Aorta (tissue), 5 donors: Measurements from ENCODE around the gene RIMS4. TPM values are rescaled to one million over a fixed set of nuclear protein-coding genes. Genes with fewer than 3 reads are reported as not detected.

ENCODE experiments used
- ATAC-seq: fragments of 200-7000 bp; cut with Tn5 transposase; one replicate; pipeline ENCODE4 v1.9.1; 2022; ENCODE audit warnings: moderate library complexity; ENCODE audit not compliant: low FRiP score
- DNase-seq, 2 donors: peaks; one replicate each; pipeline ENCODE4 v3.0.0-alpha.2; 2020
- H3K27ac ChIP-seq, 2 donors: one replicate each; pipeline ENCODE4 v1.5.1; 2013; ENCODE audit warnings: low read length in 2 of 2, mild to moderate bottlenecking in 2 of 2, moderate library complexity in 2 of 2, control low read depth in 1 of 2, inconsistent platforms in 1 of 2, low read depth in 1 of 2
- H3K27me3 ChIP-seq, 2 donors: one replicate each; pipeline ENCODE4 v1.6.1; 2013; ENCODE audit warnings: control low read depth in 1 of 2, low read length in 1 of 2, mild to moderate bottlenecking in 1 of 2, moderate library complexity in 1 of 2; ENCODE audit not compliant: insufficient read depth in 2 of 2, control insufficient read depth in 1 of 2
- H3K36me3 ChIP-seq, 2 donors: one replicate each; pipeline ENCODE4 v1.6.1; 2013; ENCODE audit warnings: control low read depth in 1 of 2, low read length in 1 of 2, mild to moderate bottlenecking in 1 of 2; ENCODE audit not compliant: insufficient read depth in 2 of 2, control insufficient read depth in 1 of 2
- H3K4me1 ChIP-seq, 2 donors: one replicate each; pipeline ENCODE4 v1.6.1; 2013; ENCODE audit warnings: low read length in 2 of 2, control low read depth in 1 of 2, mild to moderate bottlenecking in 1 of 2, moderate library complexity in 1 of 2; ENCODE audit not compliant: insufficient read depth in 2 of 2, control insufficient read depth in 1 of 2
- H3K4me3 ChIP-seq, 2 donors: one replicate each; pipeline ENCODE4 v1.5.1; 2013; ENCODE audit warnings: low read length in 2 of 2, control low read depth in 1 of 2, mild to moderate bottlenecking in 1 of 2
- H3K9me3 ChIP-seq: one replicate; pipeline ENCODE4 v1.6.1; 2013; ENCODE audit warnings: mild to moderate bottlenecking, low read length; ENCODE audit not compliant: control insufficient read depth
- WGBS, 2 donors: extraction: QIAGEN DNeasy Blood & Tissue Kit; methylation state at CpG; one replicate each; pipeline ENCODE4 v1.1.7; 2013; 5-methylcytosine and 5-hydroxymethylcytosine counted together
- intact Hi-C, 2 donors: fragments of 100-400 bp; cut with DNase I; formaldehyde crosslinking; loops; one replicate each; pipeline versions ENCODE4 v1.14.2 to v1.15.0; 2022
- polyA plus RNA-seq, 2 donors: library from polyadenylated mRNA; stranded (reverse); fragments of 200-250 nt; gene quantifications; one replicate each; pipeline ENCODE4 v1.2.3, GENCODE V29; 2013
- total RNA-seq, 2 donors: library from RNA; stranded (reverse); fragmentation: NEBNext Ultra II Directional; extraction: Animal tissue kit (Norgen Biotek cat#: 25700); gene quantifications; one replicate each; pipeline ENCODE4 v1.2.1, GENCODE V29; 2021
- donor health status: healthy with polysubstance abuse.
- donor health status: Bipolar disorder and iron deficiency.
- donor health status: DM: no; HTN: no; CAD: no.
- donor health status: DM: no; HTN: no; CAD: no.
- donor health status: DM: yes; HTN: yes; CAD: no.

RIMS4 gene
- total and polyA plus RNA-seq, 4 donors: 0.46 to 16.6 (median 2.5) TPM

- intact Hi-C loops: no loop called here
- H3K36me3 ChIP-seq: no peaks in the 10 kb centered on the region
- H3K27ac ChIP-seq: no peak overlapping the region
- no peaks in the 10 kb centered on the region for H3K27me3 ChIP-seq
- no peaks in the 10 kb centered on the region for H3K9me3 ChIP-seq
- no peak for ATAC-seq
- no peak for DNase-seq
- H3K4me3 ChIP-seq: no peak overlapping the region
- H3K4me1 ChIP-seq: no peaks in the 10 kb centered on the region
Observed at GRCh38 chr20:44796311-44796710, 14.0 kb downstream of the RIMS4 start.

- no peaks in the 10 kb centered on the region for H3K4me1 ChIP-seq
- no peak for ATAC-seq
- H3K36me3 ChIP-seq: no peaks in the 10 kb centered on the region
- H3K9me3 ChIP-seq: no peaks in the 10 kb centered on the region
- 45% methylated on average over 4 of the region's 4 CpGs for WGBS, 2 donors
- intact Hi-C loops: no loop called here
- H3K27me3 ChIP-seq: no peaks in the 10 kb centered on the region
- no peak overlapping the region for H3K27ac ChIP-seq
- DNase-seq: no peak
- H3K4me3 ChIP-seq: no peak overlapping the region
Observed at GRCh38 chr20:44795836-44796235, 14.5 kb downstream of the RIMS4 start.

- WGBS, 2 donors: 75 to 78% methylated on average over 7 of the region's 7 CpGs
- Histone ChIP-seq H3K9me3 (no peaks in the 10 kb centered on the region), H3K4me1 (no peaks in the 10 kb centered on the region), H3K4me3 (no peak overlapping the region), H3K27me3 (no peaks in the 10 kb centered on the region), H3K27ac (no peak overlapping the region), H3K36me3 (no peaks in the 10 kb centered on the region)
- ATAC-seq (no peak), DNase-seq (no peak)
- intact Hi-C loops: no loop called here
Observed at GRCh38 chr20:44792796-44793195, 17.6 kb downstream of the RIMS4 start.

GRCh38 chr20:44790638-44791393 lies 19.5 kb downstream of the RIMS4 start:
- H3K36me3 ChIP-seq: no peaks in the 10 kb centered on the region
- DNase-seq (no peak), ATAC-seq (no peak)
- intact Hi-C loops: no loop called here
- H3K4me1 ChIP-seq: no peaks in the 10 kb centered on the region
- no peak overlapping the region for H3K27ac ChIP-seq
- H3K27me3 ChIP-seq: no peaks in the 10 kb centered on the region
- WGBS, 2 donors: 74 to 76% methylated on average over 11 of the region's 11 CpGs
- no peak overlapping the region for H3K4me3 ChIP-seq
- H3K9me3 ChIP-seq: no peaks in the 10 kb centered on the region

GRCh38 chr20:44788706-44789456 lies 21.5 kb downstream of the RIMS4 start:
- intact Hi-C loops: no loop called here
- Histone ChIP-seq H3K36me3 (no peaks in the 10 kb centered on the region), H3K4me1 (no peaks in the 10 kb centered on the region), H3K4me3 (no peak overlapping the region), H3K27ac (no peak overlapping the region), H3K27me3 (no peaks in the 10 kb centered on the region), H3K9me3 (no peaks in the 10 kb centered on the region)
- ATAC-seq (no peak), DNase-seq (no peak)
- WGBS, 2 donors: 77 to 83% methylated on average over 10 of the region's 10 CpGs

GRCh38 chr20:44787299-44787698 lies 23.0 kb downstream of the RIMS4 start:
- H3K4me3 ChIP-seq: no peak overlapping the region
- no peak for ATAC-seq

GRCh38 chr20:44785768-44786167 lies 24.6 kb downstream of the RIMS4 start:
- Histone ChIP-seq H3K27me3 (no peaks in the 10 kb centered on the region), H3K27ac (no peak overlapping the region), H3K9me3 (no peaks in the 10 kb centered on the region), H3K4me3 (no peak overlapping the region), H3K4me1 (no peaks in the 10 kb centered on the region), H3K36me3 (no peaks in the 10 kb centered on the region)
- intact Hi-C loops: loop anchor here in 1 of 2 donors (2.0 kb wide), 1 partner anchor 81 kb away; no protein-coding TSS in a partner anchor
- DNase-seq: no peak
- 0 to 2% methylated on average over 1 of the region's 1 CpG for WGBS, 2 donors
- ATAC-seq: no peak

More at GRCh38 chr20:44787299-44787698, 23.0 kb downstream of the RIMS4 start:
- intact Hi-C loops: no loop called here
- Histone ChIP-seq H3K4me1 (no peaks in the 10 kb centered on the region), H3K27ac (no peak overlapping the region), H3K9me3 (no peaks in the 10 kb centered on the region), H3K27me3 (no peaks in the 10 kb centered on the region), H3K36me3 (no peaks in the 10 kb centered on the region)
- no peak for DNase-seq
- WGBS, 2 donors: 90 to 91% methylated on average over 7 of the region's 7 CpGs

- H3K4me3 ChIP-seq: no peak overlapping the region
- intact Hi-C loops: loop anchor here in 1 of 2 donors (2.0 kb wide), 1 partner anchor 82 kb away; no protein-coding TSS in a partner anchor
- H3K36me3 ChIP-seq: no peaks in the 10 kb centered on the region
- no peaks in the 10 kb centered on the region for H3K4me1 ChIP-seq
- no peaks in the 10 kb centered on the region for H3K9me3 ChIP-seq
- DNase-seq: no peak
- WGBS, 2 donors: 74 to 78% methylated on average over 1 of the region's 1 CpG
- no peak overlapping the region for H3K27ac ChIP-seq
- ATAC-seq: no peak
- H3K27me3 ChIP-seq: no peaks in the 10 kb centered on the region
Observed at GRCh38 chr20:44784688-44785087, 25.7 kb downstream of the RIMS4 start.

- Histone ChIP-seq H3K36me3 (no peaks in the 10 kb centered on the region), H3K4me1 (no peaks in the 10 kb centered on the region), H3K9me3 (no peaks in the 10 kb centered on the region), H3K27me3 (no peaks in the 10 kb centered on the region), H3K27ac (no peak overlapping the region), H3K4me3 (no peak overlapping the region)
- ATAC-seq: no peak
- WGBS, 2 donors: 77 to 81% methylated on average over 3 of the region's 3 CpGs
- intact Hi-C loops: no loop called here
- DNase-seq: no peak
Observed at GRCh38 chr20:44781791-44782190, 28.6 kb downstream of the RIMS4 start.
